Measurements from ENCODE around the gene CAPN10.
"Not testable (repeated sequence)": the region's sequence is repeated elsewhere in the genome, so short reads cannot be mapped to it uniquely, and the experiment has no call there.

The CAPN10 gene

GRCh38 chr2:240561325-240561971 lies 25.1 kb upstream of the CAPN10 start:
- no peaks in the 10 kb centered on the region for H3K27me3 ChIP-seq (ENCODE audit: insufficient read depth, low read depth, severe bottlenecking)
- no peak for DNase-seq
- peak overlapping the region; percentile 98 for H3K27ac ChIP-seq
- H3K4me3 ChIP-seq (ENCODE audit: low read depth, low read length) = peak overlapping the region; percentile 88
- H3K9me3 ChIP-seq (ENCODE audit: severe bottlenecking) = no peaks in the 10 kb centered on the region
- peaks cover 32% of the 10 kb centered on the region for H3K36me3 ChIP-seq
- no peak for TF ChIP-seq CTCF (IDR thresholded peaks at IDR 0.05; ENCODE audit: low read depth, low read length)

- H3K36me3 ChIP-seq = peaks cover 29% of the 10 kb centered on the region
- not testable (repeated sequence) for DNase-seq; H3K27me3 ChIP-seq (ENCODE audit: insufficient read depth, low read depth, severe bottlenecking); H3K27ac ChIP-seq; H3K4me3 ChIP-seq (ENCODE audit: low read depth, low read length); H3K9me3 ChIP-seq (ENCODE audit: severe bottlenecking)
Measured at GRCh38 chr2:240563231-240563630, 23.3 kb upstream of the CAPN10 start.

DNA sequence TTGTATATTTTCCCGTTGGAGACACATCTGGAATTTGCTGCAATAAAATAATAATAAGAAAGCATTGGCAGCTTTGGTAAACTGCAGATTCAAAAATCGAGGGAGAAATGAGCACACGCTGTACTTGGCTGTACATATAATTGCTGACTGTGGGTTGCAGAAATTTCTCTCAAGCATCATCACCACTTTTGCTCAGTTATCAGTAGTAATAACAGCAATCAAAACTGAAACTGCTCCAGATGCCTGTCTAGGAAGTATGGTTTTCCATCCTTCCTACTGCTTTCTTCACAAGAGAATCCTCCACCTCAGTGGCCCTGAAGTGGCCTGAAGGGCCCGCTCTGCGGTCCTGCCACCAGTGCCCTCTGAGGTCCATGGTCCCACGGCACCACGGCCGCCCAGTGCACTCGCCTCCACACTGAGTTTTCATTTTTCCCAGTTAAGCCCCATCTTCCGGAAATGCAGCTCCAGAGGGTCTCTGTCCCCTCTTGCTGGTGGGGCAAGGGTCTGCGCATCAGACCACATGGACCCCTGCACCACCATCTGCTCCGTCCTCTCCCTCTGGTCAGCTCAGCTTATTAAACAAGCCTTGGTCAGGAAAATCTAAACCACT lies 22.5 kb upstream of the CAPN10 start:
- DNase-seq = no peak
- TF ChIP-seq CTCF (IDR thresholded peaks at IDR 0.05; ENCODE audit: low read depth, low read length) = no peak
- Histone ChIP-seq H3K4me3 (ENCODE audit: low read depth, low read length) (no peak overlapping the region), H3K27me3 (ENCODE audit: insufficient read depth, low read depth, severe bottlenecking) (no peaks in the 10 kb centered on the region), H3K9me3 (ENCODE audit: severe bottlenecking) (no peaks in the 10 kb centered on the region), H3K27ac (no peak overlapping the region), H3K36me3 (peaks cover 22% of the 10 kb centered on the region)

DNA sequence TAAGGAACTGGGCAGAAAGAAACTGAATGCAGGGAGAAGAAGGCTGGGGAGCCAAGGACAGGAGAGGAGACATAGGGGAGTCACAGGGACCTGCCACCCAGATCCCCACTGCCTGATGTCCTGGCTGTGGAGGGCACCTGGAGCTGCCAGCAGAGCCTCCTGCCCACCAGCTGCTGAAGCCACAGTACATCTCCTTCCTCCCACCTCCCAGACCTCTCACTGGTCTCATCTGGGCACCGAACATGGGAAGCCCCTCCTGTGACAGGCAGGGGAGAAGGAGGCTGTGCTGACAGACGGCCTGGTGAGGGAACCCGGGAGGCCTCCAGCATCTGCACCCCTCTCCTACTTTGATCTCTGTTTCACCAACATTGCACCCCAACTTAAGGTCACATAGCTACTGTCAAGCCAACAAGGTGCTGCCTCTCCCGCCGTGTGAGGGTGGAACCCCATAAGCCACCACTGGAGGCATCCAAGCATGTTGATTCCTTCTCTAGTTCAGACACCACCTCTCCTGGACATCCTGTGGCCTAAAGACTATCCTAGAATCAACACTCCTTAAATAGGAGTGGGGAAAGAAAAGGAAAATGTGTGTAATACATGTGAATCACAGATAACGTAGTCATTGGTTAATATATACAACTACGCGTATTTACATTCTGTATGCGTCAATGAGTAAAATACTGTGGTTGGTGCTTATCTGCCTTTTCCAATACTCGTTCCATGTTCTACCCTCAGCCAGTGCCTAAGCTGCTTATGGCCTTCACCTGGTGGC lies 21.8 kb upstream of the CAPN10 start:
- Histone ChIP-seq H3K4me3 (ENCODE audit: low read depth, low read length) (no peak overlapping the region), H3K36me3 (peaks cover 17% of the 10 kb centered on the region), H3K9me3 (ENCODE audit: severe bottlenecking) (no peaks in the 10 kb centered on the region), H3K27ac (peak overlapping the region; percentile 85), H3K27me3 (ENCODE audit: insufficient read depth, low read depth, severe bottlenecking) (no peaks in the 10 kb centered on the region)
- peak; percentile 20; the same call in 1 of the 2 replicates for TF ChIP-seq CTCF (IDR thresholded peaks at IDR 0.05; ENCODE audit: low read depth, low read length)
- DNase-seq = peak; percentile 15

GRCh38 chr2:240565333-240566202 lies 21.0 kb upstream of the CAPN10 start:
- Histone ChIP-seq H3K36me3 (peaks cover 17% of the 10 kb centered on the region), H3K27ac (peak overlapping the region; percentile 85), H3K9me3 (ENCODE audit: severe bottlenecking) (no peaks in the 10 kb centered on the region), H3K27me3 (ENCODE audit: insufficient read depth, low read depth, severe bottlenecking) (no peaks in the 10 kb centered on the region), H3K4me3 (ENCODE audit: low read depth, low read length) (peak overlapping the region; percentile 43)
- DNase-seq = peak; percentile 83
- no peak for TF ChIP-seq CTCF (IDR thresholded peaks at IDR 0.05; ENCODE audit: low read depth, low read length)
